HG03064 (cell line): ENCODE results near the gene GSX1.

ENCODE experiments used
- ATAC-seq: cut with Tn5 transposase; IDR thresholded peaks from one replicate; pipeline ENCODE4 v1.9.1; 2021; ENCODE audit warnings: low read depth; ENCODE audit not compliant: unreplicated experiment

Gene GSX1

DNA sequence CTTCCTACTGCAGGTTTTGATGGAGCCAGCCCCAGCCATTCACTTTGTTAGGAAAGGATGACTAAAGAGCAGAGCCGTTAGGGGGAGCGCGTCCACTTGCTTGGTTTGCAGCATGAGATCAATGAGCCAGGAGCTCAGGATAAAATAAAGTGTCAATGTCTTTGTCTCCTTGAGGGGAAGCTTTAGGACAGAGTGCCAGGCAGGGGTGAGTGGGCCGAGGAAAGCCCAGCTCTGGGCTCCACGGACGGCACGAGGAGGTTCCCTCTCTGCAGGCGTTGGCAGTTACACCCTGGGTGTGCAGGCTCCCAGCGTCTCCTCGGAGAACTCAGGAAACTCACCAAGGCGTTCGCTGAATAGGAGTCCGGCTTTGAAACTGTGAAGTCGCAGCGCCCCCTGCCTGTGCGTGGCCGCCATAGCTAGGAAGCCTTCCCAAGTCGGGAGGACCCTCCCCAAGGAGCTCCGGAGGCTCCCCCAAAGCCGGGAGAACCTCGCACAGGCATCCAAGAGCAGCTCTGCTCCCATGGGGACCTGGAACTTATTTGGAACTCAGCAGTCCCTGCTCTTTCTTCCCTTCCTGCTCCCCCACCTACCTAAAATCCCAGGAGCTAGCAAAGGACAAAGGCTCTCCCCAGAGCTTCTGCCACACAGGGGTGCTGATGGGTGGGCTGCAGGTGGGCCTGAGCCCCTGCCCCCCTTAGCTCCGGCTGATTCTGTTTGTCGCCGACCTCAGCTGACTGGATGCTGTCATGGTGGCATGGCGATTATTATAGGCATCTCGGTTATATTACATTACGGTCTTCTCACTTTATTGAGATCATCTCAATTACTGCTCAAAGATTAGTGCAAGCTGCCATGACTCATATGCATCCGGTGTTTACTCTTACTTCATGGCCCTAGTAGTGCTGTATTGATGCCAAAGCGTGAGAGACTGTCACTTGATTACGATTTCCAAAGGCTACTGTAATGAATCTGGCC, 34.4 kb downstream of the GSX1 start:
- no peak for ATAC-seq

DNA sequence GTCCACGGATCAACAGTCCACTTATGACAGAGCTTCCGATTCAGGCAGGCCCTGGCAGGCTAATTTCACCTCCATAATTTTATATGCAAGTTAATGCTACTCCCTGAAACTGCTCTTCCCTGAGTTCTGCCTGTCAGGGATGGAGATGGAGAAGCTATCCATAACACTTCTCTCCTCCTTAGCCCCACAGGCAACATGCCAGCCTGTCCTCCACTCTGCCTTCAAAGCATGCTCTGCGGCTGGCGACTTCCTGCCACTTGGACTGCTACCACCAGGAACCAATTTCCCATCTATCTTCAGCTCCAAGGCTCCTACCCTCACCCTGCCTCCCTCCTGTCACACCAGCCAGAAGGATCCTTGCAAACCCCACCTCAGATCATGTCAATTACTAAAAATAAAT, 35.4 kb downstream of the GSX1 start:
- no peak for ATAC-seq

DNA sequence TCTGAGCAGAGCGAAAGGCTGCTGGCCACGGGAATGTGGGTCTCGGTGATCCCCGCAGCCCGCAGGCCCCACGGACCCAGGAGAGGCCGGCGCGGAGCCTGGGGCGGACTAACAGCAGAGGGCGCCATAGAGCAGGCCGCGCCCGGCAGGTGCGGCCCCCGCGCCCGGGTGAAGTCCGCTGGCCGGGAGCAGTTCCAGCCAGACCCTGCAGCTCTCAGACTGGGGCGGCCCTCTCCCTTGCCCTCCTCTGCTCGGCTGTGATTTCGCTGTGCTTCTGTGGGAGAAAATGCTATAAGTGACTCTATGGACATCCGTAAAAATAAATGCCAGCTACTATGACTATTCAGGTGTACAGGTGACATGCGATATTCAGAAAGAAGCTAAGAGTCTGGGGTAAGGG, 37.7 kb downstream of the GSX1 start:
- no peak for ATAC-seq

DNA sequence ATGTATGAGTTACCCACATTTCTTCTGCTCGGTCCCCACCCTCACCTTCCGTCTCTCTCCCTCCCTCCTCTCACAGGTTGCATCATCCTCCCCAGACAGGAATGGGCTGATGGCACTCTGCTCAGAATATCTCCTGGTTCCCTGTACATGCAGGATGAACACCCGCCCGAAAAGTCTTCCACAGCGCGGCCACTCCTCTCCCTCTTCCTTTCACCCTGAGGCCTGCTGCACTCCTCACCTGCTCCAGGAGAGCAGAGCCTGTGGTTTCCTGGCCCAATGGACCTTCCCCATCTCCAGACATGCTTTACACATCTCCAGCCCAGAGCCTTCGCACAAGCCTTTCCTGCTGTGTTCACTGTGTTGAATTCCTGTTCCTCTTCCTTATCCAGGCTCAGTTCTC, 40.9 kb downstream of the GSX1 start:
- ATAC-seq = no peak

DNA sequence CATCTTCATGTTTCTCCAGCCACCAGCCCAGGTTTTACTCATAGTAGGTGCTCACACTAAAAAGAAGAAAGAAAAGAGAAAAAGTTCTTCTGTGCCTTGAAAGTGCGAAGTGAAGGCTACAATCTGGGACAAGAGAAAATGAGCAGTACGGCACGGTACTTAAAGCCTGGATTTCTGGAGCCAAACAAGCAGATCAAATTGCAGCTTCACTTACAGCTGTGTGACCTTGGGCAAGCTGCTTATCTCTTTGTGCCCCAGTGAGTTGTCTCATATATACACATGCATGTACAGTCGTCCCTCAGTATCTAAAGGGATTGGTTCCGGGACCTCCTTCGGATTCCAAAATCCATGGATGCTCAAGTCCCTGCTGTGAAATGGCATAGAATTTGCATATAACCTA, 41.8 kb downstream of the GSX1 start:
- no peak for ATAC-seq

DNA sequence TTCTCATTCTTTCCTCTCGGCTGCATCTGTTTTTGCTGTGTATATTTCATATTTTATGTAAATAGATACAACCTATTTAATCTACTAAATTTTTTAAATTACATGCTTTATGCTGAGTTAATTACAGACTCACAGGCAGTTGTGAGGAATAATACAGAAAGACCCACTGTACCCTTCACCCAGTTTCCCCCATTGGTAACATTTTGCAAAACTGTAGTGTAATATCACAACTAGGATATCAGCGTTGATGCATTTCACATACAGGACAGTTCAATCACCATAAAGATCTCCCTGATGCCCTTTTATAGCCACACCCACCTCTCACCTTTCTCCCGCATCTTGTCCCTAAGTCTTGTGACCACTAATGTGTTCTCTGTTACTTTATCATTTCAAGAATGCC, 43.5 kb downstream of the GSX1 start:
- ATAC-seq = no peak

DNA sequence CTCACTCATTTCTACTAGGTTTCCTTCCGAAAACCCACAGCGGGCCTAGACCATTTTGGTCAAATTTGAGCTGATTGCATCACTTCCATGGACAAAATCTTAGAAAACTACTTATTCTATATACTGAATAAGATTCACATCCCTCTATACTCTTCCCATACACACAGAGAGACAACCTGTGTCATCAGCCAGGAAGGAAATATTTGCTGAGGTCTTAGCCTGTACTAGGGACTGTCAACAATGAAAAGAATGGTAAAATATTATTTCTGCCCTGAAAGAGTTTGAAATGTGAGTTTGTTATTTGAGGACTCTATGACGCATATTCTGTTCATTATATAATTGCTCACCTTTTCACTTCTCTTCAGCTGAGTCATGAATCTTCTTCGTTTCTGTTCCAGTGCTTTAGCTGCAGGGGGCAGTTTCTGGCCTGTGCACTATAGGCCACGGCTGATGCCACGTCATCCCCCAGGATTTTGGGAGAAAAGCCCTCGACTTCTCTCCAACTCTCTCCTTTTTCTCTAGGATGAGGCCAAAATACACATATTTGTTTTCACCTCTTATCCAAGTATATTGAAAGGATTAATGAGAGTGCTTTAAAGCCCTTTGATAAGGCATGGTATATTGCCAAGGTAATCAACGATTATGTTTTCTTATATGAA, 47.7 kb downstream of the GSX1 start:
- ATAC-seq = no peak

DNA sequence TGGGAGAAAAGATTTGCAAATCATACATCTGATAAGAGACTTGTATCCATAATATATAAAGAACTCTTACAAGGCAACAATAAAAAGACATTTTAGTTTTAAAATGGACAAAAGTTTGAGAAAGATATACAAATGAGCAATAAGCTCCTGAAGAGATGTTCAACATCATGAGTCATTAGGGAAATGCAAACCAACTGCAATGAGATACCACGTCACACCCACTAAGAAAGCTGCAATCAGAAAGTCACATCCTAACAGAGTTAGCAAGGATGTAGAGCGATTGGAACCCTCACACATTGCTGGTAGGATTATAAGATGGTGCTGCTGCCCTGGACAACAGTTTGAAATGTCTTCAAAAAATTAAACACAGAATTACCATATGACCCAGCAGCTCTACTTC, 50.3 kb downstream of the GSX1 start:
- ATAC-seq = no peak
